Measurements from ENCODE around the gene MSL3B.

MSL3B gene

GRCh38 chr2:233815861-233816260 lies 52.3 kb downstream of the MSL3B start:
- no peak for DNase-seq

Measured in NCI-H2081 treated with DMSO at 0.1 percent for 48 hours (cell line).